D341Med (cell line): ENCODE data around the gene SEC24D.
A peak's percentile ranks its signal among the peaks of the same experiment; 100 is the strongest.

Experiments
- DNase-seq: peaks from one replicate; pipeline ENCODE4 v3.0.0; 2012; ENCODE audit warnings: low spot score

The SEC24D gene

GRCh38 chr4:118773429-118773792 lies 62.5 kb downstream of the SEC24D start:
- DNase-seq, result no peak

- no peak for DNase-seq
Measured at GRCh38 chr4:118772767-118773428, 63.0 kb downstream of the SEC24D start.

GRCh38 chr4:118772081-118772766 lies 63.7 kb downstream of the SEC24D start:
- peak; percentile 49 for DNase-seq

DNA sequence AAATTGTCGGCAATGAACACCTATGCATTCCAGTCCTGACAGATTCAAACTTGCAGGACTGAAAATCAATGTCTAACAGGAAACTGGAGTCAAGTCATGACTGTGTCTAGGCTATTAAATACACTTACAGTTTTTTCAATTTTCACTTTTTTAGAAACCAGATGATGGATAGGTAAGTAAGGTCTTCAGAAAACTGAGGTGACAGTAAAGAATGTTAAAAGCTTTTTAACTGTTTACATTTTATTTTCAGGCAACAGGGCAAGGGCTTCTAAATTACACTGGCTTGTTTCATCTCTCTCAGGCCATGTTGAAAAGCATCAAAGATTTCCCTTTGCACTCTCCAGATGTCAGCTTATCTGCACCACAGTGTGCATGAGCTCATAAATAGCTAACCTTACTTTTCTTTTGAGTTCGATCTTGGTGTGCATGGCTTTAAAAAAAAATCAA lies 65.2 kb downstream of the SEC24D start:
- no peak for DNase-seq

- no peak for DNase-seq
Measured at GRCh38 chr4:118769161-118769560, 66.8 kb downstream of the SEC24D start.

GRCh38 chr4:118767109-118767508 lies 68.8 kb downstream of the SEC24D start:
- DNase-seq, result no peak

DNA sequence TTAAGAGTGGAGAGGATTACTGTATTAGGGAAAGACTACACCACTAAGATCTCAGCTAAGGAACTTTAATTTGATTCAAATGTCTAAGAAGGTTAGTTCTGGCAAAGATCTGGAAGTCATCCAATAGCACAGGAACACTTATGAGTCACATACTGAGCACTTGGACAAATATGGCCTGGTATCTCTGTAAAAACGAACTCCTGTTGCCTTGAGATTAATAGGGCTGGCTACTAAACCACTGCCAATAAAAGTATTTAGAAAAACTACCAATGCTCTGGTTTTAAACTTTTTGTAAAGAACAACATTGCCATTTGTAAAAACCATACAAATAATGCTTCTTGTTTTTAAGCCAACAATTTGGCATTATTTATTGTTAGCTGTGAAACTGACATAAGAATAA lies 70.5 kb downstream of the SEC24D start:
- peak; percentile 59 for DNase-seq

DNA sequence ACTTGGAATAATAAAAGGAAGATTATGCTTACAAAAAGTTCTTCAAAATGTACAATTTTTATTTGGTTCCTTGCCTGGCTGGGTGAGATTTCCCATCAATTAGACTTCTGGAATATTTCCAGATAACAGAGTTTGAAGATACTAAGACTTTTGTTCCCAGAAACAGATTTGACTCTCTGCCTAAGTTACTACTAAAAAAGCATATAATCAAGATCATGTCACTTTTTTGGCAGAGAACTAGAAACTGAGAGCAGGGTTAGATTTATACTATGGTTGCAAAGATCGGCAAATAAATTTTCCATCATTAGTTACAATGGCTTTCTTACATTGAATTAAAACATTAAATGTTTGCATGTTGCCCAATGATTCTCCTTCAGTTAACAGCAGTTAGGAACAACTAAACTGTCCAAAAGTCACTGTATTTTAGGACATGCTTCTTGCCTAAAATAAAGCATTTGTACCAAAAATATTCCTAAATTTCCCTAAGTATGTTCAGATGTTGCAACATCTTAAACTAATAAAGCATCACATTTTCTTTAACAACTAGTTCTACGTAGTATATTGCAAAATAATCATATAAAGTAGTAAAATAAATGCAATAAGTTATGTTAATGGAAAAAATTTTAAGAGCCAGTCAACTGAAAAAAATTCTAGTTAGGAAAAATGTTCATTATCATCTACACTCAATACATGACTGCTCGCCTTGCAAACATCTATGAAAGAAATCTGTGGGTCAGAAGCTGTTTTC lies 73.0 kb downstream of the SEC24D start:
- no peak for DNase-seq

DNA sequence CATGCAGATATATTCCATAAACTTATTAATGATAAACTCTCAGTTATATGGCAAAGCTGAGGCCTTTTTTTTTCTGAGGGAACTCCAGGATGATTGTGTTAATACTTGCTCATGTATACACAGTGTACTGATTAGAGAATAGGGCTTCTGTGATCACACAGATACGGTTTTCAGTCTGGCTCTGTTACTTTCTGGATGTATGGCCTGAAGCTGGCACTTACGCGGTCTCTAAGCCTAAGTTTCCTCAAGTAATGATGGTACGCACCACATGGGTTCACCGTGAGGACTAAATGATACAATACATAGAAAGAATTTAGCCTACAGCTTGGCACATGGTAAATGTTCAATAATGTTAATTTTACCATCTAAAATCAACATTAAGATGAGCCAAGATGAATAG lies 73.8 kb downstream of the SEC24D start:
- DNase-seq, result no peak

DNA sequence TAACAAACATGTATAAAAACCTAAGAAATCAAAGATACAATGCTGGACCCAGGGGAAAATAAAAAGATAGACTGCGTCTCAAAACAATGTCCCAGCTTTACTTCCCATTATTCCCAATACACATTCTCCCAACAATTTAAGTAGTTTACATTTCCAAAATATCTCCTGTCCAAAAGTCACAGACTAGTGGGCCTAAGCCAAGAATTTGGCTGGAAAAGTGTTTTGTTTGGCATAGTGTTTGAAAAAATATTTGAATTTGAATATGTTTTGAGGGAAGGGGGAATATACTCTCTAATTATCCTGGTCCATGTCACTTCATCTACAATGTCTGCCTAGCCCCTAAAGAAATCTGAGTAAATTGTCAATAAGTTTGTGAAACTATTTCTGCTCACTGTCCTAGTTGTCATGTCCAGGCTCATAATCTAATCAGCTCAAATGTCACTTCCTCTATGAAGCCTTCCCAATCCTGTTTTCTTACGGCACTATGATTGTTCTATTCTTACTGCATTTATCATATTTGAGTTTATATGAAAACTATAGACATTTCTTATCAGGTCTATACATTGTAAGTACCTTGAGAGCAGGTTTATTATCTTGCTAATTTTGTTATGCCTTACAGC lies 74.4 kb downstream of the SEC24D start:
- DNase-seq, result no peak

DNA sequence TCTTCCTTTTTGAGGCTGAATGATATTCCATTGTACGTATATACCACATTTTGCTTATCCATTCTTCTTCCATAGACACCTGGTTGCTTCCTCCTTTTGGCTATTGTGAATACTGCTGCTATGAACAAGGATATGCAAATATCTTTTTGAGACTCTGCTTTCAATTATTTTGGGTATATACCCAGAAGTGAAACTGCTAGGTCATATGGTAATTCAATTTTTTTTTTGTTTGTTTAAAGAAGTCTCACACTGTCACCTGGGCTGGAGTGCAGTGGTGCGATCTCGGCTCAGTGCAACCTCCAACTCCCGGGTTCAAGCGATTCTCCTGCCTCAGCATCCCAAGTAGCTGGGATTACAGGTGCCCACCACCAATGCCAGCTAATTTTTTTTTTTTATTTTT lies 75.4 kb downstream of the SEC24D start:
- no peak for DNase-seq

- DNase-seq, result no peak
Measured at GRCh38 chr4:118760092-118760491, 75.8 kb downstream of the SEC24D start.

DNA sequence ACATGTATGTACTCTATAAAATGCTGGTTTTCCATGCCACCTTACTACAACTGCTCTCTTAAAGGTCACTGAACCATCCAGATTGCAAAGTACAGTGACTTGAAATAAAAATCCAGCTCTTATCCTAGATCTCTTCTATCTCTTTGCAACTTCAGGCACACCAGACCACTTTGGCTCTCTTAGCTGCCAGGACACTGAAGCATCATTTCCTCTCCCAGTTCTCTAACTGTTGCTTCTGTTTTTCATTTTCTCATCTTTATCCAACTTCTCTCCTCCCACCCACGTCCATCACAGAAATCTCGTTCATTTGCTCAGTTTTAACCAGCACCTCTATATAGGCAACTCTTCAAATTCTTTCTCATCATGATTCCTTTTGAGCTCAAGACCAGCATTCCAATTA lies 76.4 kb downstream of the SEC24D start:
- no peak for DNase-seq

- DNase-seq, result no peak
Measured at GRCh38 chr4:118758293-118758692, 77.6 kb downstream of the SEC24D start.

DNA sequence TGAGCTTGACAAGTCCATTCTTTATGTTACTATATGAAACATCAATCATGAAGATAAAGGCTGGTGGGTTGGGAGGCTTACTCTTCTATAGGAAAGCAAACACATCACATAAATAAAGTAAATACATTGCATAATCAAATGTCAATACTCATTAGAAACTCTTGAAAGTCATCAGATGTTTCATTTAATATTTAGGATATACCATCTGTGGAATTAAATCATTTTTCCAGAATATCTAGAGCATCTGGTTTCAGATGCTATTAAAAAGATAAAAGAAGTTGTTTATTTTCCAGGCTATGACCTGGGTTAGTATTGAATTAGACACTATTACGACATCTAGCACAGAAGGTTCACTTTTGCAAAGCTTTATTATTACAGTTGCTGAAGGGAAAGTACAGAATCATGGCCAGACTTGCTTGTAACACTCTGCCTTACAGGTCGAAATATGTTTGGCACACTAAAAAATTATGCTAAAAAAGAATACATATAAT lies 78.1 kb downstream of the SEC24D start:
- DNase-seq, result no peak

- DNase-seq, result no peak
Measured at GRCh38 chr4:118756958-118757357, 79.0 kb downstream of the SEC24D start.

GRCh38 chr4:118756429-118756828 lies 79.5 kb downstream of the SEC24D start:
- no peak for DNase-seq

GRCh38 chr4:118755438-118756226 lies 80.3 kb downstream of the SEC24D start:
- DNase-seq, result no peak

DNA sequence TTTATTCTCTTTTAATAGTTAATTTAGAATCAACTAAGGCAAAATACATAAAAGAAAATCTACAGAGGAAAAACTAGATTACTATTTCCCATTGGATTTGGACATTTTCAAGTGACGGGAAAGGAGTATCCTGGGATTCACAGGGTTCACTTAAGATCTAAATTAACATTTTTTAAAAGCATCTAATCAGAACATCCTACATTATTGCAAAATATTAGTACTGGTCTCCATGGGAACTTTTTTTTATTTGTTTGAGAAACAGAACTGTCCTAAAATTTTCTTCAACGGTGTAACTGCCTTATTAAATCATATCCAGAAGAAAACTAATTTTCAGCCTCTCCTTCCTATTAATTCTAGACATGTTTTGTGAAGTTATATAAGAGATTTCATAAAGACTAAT lies 81.0 kb downstream of the SEC24D start:
- no peak for DNase-seq

- no peak for DNase-seq
Measured at GRCh38 chr4:118753685-118754084, 82.2 kb downstream of the SEC24D start.

GRCh38 chr4:118753096-118753495 lies 82.8 kb downstream of the SEC24D start:
- no peak for DNase-seq

GRCh38 chr4:118752551-118752950 lies 83.4 kb downstream of the SEC24D start:
- no peak for DNase-seq
